ENCODE results near the gene LAG3.

Gene LAG3

GRCh38 chr12:6753772-6754356 lies 18.5 kb upstream of the LAG3 start:
- no peak for DNase-seq

GRCh38 chr12:6754411-6754810 lies 17.9 kb upstream of the LAG3 start:
- DNase-seq: no peak

DNA sequence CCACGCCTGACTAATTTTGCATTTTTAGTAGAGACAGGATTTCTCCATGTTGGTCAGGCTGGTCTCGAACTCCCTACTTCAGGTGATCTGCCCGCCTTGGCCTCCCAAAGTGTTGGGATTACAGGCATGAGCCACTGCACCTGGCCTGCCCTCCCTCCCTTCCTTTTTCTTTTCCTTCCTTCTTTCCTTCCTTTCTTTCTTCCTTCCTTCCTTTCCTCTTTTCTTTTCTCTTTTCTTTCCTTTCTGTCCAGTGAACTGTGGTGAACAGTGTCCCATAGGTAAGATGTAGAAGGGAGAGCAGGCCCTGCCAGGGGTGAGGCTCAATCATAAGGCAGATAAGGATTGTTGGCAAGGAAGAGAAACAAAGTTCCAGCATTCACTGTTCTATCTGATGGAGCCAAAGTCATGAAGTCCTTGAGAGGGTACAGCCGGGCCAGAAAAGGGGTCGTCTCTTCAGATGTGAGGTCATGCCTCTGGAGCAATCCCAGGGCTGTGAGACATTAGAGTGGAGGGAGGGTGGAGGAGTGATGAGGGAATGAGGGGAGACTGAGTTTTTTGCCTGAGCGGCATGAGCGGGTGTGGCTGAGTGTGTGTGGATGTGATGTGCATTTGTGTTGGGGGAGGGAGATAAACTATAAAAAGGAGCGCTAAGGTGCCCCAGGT lies 15.2 kb upstream of the LAG3 start:
- no peak for DNase-seq

GRCh38 chr12:6758506-6759095 lies 13.7 kb upstream of the LAG3 start:
- DNase-seq: no peak

- DNase-seq: no peak
Measured at GRCh38 chr12:6759741-6760140, 12.6 kb upstream of the LAG3 start.

DNA sequence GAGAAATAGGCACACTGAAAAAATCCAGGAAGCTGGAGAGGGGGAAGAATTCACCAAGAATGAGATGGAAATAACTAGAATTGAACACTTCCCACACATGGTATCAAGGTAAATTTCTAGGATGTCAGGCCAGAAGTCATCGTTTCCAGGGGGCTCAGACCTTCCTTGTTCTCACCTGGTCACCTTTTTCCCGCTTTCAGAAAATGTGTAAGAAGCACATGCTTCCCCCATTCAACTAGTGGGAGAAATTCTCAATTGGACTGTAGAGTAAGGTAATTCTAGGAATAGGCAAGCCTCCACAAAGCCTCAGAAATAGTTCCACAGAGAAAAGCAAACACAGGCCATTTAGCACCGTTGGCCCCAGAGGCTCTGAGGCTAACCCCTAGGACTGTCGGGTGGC lies 8.9 kb upstream of the LAG3 start:
- DNase-seq: no peak

- no peak for DNase-seq
Measured at GRCh38 chr12:6764011-6764828, 8.1 kb upstream of the LAG3 start.

DNA sequence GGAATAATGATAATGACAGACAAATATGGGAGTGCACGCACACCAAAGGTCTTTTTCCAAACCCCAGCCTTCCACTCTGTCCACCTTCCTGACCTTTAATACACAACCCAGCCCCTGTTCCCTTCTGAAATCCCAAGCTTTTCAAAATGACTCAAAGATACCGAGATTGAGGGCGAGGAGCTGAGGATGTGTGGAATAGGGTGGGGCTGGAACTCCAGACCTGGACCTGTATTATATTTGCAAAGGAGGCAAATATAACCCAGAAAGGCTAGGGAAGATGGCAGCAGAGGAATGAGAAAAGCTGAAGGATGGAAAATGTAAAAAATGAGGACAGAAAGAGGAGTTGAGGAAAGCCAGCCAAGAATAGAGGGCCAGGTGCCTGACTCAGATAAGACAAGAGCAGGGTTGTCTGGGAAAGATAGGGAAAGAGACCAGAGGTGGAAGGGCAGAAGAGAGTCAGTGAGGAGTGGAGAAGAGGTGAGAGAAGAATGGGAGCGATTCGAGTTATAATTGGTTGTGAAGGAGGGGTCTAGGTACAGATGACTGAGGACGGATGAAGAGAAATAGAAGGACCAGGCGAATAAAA lies 7.2 kb upstream of the LAG3 start:
- DNase-seq: no peak

- DNase-seq: no peak
Measured at GRCh38 chr12:6765634-6766581, 6.4 kb upstream of the LAG3 start, which contains the start of gene PTMS. TSS of gene PTMS (plus strand) at chr12:6766363. CDS start at chr12:6766706, 343 bp downstream.

GRCh38 chr12:6766651-6767349 lies 5.5 kb upstream of the LAG3 start:
- DNase-seq: no peak

DNA sequence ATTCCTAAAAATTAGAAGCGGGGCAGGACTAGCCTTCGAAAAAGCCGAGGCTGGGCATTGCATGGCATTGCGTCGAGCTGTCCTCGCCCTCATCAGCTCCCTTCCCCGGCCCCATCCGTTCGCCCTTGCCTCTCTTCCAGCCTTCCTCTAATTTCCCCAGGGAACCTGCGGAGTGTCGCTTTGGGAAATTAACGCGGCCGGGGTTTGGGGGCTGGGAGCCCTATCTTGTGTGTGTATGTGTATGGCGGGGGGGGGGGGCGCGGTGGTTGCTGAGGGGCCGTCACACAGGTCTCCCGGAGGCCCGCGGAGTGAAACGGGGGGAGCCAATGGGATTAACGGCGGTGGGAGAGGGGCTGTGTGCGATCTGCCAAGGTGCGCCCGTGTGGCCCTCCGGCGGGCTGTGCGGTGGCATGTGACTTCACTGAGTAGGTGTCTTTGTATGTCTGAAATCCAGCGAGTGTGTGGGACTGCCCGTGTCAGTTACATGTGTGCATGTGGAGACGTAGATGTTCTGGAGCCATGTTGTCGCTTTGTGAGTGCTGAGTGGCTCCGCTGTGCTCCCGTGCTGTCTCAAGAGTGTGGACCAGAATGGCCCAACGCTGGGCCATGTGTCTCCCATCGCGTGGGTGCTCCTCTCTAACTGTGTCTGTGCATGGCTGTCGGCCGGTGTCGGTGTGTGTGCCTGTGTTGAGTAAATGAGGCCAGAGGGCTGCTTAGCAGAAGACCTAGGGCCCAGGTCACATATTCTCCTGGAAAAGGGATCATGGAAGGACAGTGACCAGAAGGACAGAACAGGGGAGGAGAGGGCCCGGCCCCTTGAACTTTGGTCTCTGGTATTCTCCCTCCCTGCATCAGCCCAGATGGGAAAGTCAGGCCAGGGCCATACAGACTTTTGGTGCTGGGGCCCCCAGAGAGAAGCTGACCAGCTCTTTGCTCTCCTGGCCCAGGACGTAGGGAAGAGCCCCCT lies 4.7 kb upstream of the LAG3 start:
- DNase-seq: no peak

DNA sequence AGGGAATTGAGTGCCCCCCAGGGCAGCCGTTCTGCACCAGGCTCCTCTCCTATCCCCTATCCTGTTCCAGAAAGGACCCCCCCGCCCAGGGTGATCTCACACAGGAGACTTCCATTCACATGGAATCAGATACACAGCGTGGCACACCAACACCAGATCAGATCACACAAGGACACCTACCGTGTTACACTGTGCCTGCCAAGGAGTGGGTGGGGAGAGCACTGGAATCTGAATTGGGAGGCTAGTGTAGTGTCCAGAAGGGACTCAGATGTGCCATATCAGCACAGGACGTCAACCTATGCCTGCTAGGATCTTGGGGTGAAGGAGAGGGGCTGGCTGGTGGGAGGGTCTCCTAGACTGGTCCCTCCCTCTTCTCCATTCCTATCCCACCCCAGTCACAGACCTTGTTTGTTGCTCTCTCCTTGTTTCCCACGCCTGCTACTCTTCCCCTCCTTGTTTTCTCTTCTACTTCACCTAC lies 3.8 kb upstream of the LAG3 start:
- no peak for DNase-seq

GRCh38 chr12:6768990-6769389 lies 3.3 kb upstream of the LAG3 start:
- no peak for DNase-seq

- no peak for DNase-seq
Measured at GRCh38 chr12:6769666-6770065, 2.7 kb upstream of the LAG3 start.

DNA sequence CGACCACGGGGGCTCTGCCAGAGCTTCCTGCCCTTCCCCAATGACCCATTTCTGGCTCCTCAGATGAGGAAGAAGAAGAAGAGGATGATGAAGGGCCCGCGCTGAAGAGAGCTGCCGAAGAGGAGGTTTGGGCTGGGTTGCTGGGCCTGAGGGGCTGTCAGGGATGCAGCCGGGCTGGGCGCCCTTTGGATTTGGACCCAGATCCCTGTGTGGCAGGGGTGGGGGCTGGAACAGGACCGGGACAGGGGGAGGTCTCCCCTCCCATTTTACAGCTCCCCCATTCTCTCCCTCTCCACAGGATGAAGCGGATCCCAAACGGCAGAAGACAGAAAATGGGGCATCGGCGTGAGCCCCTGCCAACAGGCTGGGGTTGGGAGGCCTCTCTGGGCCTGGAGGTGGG lies 2.2 kb upstream of the LAG3 start:
- no peak for DNase-seq

GRCh38 chr12:6770600-6770999 lies 1.7 kb upstream of the LAG3 start:
- no peak for DNase-seq

DNA sequence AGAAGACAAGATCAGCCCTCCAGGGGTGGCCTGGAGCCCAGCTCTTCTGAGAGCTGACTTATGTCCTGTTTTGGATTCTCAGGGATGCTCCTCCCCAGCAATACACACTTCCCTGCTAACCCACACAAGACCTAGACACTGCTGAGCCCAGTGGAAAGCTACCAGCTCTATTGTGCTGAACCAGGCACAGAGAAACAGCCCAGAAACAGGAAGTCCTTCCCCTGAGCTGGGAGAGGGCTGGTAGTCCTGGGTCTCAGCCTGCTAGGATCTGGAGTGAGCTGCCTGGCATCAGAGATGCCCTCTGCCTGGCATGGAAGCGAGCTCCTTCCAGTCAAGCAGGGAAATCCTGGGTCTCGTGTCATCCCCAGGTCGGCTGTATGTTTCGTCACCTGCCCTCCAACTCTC lies 1.2 kb upstream of the LAG3 start:
- DNase-seq: no peak

- DNase-seq: no peak
Measured at GRCh38 chr12:6771509-6772330, 600 bp upstream of the LAG3 start.

Measured in activated CD4-positive, alpha-beta T cell treated with anti-CD3 and anti-CD28 coated beads, Interleukin-2, amount 50 U/mL, for 4 hours (primary cell).